ENCODE results near the gene DARS2.

- no peak for TF ChIP-seq TAF1 (IDR thresholded peaks at IDR 0.05; ENCODE audit: low read depth)
- TF ChIP-seq CTCF (IDR thresholded peaks at IDR 0.05; ENCODE audit: poor library complexity, severe bottlenecking), result no peak
- no peak for TF ChIP-seq REST (IDR thresholded peaks at IDR 0.05; ENCODE audit: borderline replicate concordance)
- no peak for TF ChIP-seq EZH2 (IDR thresholded peaks at IDR 0.05; ENCODE audit: borderline replicate concordance, insufficient read depth, low read length, poor library complexity, severe bottlenecking)
These were observed 65.4 kb downstream of the DARS2 start for GRCh38 chr1:173889885-173890284.

All from neural cell (in vitro differentiated cells).